Measurements from ENCODE around the gene AMIGO2.
A peak's percentile ranks its signal among the peaks of the same experiment; 100 is the strongest.
"Not testable (repeated sequence)": the region's sequence is repeated elsewhere in the genome, so short reads cannot be mapped to it uniquely, and the experiment has no call there.

Gene AMIGO2, protein sequence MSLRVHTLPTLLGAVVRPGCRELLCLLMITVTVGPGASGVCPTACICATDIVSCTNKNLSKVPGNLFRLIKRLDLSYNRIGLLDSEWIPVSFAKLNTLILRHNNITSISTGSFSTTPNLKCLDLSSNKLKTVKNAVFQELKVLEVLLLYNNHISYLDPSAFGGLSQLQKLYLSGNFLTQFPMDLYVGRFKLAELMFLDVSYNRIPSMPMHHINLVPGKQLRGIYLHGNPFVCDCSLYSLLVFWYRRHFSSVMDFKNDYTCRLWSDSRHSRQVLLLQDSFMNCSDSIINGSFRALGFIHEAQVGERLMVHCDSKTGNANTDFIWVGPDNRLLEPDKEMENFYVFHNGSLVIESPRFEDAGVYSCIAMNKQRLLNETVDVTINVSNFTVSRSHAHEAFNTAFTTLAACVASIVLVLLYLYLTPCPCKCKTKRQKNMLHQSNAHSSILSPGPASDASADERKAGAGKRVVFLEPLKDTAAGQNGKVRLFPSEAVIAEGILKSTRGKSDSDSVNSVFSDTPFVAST
- 41.4 to 61.0 reads per million in 2 donors for total RNA-seq

DNA sequence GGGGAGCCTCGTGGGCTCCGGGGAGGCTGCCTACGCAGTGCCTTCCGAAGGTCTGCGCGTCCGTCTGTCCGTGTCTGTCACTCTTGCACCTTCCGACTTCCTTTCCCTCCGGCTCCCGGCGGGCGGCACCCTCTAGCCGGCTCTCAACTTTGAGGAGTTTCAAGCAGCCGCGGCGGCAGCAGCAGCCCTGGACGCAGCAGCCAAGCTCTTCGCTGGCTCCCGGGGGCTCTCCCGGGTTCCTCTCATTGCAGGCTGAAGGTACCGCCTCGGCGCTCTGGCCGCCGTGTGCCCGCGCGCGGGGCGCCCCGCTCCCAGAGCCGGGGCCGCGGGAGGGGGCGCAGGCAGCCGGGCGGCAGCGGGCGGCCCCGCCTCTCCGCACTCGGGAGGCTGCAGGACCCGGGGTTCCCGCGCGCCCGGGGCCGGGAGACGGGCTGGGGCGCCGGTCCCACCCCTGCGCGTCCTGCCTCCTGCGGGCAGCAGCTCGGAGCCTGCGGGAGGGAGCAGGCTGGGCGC lies at the start of gene AMIGO2, which contains the start of gene PCED1B:
AMIGO2 (minus strand) TSS at position 492 of the 513 bp plus-strand sequence. CDS start 957 bp downstream, outside the sequence.
PCED1B (plus strand) TSS at position 154 of the 513 bp plus-strand sequence. CDS start 155,443 bp downstream, outside the sequence.
- DNase-seq: peak; percentile 43

DNA sequence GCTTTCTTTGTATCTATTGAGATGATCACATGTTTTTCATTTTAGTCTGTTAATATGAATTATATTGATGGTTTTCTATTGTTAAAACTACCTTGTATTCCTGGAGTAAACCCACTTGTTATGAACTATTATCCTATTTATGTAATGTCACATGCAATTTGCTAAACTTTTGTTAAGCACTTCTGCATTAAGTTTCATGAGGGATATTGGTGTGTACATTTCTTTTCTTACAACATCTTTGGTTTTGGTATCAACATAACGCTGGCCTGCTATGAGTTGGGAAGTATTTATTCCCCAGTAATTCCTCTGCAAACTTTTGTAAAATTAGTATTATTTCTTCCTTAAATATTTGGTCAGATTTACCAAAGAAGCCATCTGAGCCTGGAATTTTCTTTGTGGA lies 46.5 kb upstream of the AMIGO2 start:
- no peak for DNase-seq

DNA sequence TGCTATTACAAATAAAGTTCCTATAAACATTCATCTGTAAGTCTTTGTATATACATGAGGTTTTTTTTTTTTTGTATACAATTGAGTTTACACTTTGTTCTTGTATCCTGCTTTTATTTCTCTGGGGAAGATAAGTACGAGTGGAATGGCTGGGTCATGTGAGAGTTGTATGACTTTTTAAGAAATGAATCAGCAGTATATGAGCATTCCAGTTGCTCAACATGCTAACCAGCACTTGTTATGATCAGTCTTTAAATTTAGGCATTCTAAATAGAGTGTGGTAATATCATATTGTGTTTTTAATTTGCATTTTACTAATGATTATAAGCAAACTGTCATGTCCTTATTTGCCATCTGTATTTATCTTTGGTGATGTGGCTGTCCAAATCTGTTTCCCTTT lies 44.7 kb upstream of the AMIGO2 start:
- DNase-seq: no peak

DNA sequence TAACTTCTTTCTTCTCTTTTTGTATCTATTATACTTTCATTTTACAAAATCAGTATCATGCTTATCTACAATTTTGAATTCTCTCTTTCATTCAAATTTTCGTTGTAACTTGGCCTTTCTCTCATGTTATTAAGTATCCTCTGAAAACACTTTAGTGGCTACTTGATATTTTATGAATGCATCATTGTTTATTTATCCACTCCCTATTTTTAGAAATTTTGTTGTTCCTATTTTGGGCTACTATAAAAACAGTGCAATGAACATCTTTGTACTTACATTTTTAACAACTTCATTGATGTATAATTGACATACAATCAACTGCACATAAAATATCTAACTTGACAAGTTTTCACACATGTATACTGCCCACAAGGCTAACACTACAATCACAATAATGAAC lies 44.0 kb upstream of the AMIGO2 start:
- no peak for DNase-seq

DNA sequence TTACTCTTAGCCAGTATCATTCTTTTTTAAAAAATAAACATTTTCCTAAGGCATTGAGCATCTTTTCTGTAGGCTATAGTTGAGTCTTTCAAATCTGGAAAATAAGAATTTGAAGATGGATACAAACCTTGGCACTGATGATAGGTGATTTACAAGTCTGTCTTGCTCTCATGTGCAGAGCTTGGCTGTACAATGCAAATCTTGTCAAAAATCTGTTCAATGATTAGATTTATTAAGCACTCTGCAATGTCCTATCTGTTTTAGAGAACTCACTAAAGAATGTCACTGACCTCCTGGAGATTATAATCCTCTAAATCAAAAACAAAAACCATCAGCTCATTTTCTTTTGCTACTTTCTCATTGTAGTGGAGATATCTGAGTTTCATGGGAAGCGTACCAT lies 42.8 kb upstream of the AMIGO2 start:
- DNase-seq: no peak

DNA sequence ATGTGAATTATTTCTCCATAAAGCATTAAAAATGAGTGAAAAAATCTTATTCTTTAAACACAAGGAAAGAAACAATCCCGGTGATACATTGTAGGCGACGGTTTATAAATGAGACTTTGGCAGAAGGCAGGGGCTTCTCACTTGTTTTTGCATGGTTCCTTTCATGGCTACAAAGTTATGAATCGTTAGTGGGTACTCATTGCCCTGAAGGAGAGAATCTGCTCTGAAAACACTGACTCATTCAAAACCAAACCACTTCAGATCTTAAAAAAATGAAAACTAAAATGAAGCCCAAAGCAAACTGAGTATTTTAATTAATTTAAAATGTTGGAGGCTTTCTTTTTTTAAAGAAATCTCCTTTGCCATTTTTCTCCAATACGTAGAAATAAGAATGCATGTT lies 41.4 kb upstream of the AMIGO2 start:
- DNase-seq: no peak

DNA sequence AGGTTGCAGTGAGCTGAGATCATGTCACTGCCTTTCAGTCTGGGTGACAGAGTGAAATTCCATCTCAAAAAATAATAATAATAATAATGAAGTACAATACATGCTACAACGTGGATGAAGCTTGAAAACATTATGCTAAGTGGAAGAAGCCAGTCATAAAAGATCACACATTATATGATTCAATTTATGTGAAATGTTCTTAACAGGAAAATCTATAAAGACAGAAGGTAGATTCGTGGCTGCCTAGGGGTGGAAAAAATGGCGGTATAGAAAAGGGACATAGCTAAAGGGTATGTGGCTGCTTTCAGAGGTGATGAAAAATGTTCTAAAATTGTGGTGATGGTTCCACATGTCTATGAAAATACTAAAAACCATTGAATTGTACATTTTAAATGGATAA lies 41.0 kb upstream of the AMIGO2 start:
- DNase-seq: no peak

DNA sequence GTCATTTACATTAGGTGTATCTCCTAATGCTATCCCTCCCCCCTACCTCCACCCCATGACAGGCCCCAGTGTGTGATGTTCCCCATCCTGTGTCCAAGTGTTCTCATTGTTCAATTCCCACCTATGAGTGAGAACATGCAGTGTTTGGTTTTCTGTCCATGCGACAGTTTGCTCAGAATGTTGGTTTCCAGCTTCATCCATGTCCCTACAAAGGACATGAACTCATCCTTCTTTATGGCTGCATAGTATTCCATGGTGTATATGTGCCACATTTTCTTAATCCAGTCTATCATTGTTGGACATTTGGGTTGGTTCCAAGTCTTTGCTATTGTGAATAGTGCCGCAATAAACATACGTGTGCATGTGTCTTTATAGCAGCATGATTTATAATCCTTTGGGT lies 37.5 kb upstream of the AMIGO2 start:
- not testable (repeated sequence) for DNase-seq

DNA sequence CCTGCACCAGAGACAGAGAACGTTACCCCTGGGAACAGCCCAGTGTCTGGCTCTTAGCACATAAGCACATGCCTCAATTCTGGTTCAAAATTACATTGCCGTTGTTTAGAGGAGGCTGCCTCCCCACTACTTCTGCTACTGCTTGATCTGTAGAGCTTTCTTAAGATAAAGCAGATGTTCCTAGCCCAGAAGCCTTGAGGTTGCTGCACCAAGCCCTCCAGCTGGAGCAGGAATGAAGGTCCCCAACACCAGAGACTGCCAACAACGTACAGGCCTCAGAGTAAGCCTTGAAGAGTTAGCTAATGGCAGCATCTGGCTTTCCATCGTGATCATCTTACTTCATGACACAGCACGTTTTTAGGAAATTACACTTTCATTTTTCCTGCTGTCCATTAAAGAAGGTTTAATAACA lies 34.7 kb upstream of the AMIGO2 start:
- no peak for DNase-seq

DNA sequence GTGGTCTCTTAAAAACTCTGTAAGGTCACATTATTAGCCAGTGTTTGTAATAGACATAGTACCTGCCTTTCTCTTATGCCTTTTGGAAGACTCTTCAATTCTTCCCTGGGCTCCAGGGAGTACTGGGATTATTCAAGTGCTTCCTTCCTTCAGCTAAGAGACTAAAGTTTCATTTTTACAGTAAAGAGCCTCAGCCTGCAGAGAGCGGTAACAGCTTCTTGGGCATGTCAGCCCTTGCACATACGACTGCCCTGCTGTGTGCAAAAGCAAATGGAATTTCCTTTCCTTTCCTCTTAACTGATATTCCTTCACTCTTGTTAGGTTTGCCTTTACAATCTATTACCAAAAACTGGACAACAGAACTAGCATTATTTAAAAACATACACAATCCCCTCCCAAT lies 32.9 kb upstream of the AMIGO2 start:
- no peak for DNase-seq

DNA sequence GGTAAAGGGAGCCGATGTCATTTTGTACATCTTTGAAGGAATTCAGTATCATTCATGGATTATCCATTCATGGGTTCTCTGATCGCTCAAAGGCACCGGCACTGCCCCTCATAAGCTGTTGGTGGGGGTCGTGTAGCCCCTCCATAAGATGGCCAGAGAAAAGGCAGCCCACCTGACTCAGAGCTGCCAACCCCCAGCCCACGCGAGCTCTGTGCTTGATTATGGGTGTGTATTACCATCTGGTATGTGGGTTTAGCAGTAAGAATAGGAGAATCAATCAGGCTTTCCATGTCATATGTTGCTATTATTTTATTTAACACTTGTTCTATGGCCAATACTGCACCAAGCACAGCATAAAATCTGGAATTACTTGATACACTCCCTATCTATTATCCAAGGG lies 32.1 kb upstream of the AMIGO2 start:
- no peak for DNase-seq

DNA sequence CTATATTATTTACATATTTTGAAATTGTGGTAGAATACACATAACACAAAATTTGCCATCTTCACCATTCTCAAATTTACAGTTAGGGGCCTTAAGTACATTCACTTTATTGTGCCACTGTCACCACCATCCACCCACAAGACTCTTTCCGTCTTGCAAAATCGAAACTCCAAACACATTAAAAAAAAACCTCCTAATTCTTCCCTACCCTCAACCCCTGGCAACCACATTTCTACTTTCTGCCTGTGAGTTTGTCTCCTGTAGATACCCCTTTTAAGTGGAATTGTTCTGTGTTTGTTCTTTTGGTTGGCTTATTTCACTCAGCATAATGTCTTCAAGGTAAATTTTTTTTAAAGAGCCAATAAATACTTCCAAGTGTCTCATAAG lies 31.6 kb upstream of the AMIGO2 start:
- DNase-seq: no peak

DNA sequence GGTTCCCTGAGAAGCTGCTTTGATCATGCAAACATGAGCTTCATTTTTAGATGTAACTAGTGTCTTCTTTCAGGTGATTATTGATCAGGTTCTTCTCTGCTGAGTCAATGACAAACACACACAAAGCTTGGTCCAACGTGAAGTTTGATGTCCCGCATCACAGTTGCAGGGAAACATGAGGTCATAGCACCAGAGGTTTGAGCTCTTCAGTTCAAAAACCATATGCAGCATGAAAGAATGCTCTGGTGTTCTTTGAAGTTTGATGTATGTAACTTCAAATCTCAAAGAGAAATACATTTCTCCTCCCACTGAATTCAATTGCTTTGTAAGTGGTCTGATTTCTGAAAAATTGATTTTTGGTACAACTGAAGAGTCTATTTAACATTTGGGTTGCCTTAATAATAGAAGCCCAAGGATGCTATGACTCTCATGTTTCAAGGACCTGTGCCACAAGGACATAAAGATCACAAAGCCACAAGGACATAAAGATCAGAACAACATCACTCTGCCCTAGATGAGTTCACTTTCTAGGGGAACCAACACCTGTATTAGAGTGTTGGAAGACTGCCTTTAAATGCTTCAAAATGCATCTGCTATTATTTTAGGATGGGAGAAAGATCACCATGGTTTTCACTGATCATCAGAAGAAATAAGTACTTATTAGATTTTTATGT lies 31.1 kb upstream of the AMIGO2 start:
- no peak for DNase-seq

DNA sequence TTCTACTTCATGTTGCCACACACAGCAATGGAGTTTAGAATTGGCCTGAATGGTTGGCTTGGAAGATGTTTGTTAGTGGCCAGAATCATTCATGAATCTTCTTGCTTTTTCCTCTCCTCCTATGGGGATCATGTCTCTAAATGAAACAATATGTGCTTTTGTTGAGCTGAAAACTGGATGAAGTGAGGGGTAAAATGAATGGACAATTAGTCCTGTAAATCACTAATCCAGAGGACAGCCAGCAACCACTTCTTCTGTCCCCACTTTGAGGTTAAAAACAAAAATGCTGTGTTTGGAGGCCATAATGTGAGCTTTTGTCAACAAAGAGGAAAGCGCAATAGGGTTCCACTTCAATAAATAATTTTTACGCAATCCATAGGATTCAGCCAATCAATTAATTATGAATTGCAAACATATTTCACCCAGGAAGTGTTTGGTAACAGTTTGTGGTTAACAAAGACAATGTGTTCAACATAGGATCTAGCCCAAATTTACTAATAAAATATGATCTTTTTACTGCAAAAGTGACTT lies 30.3 kb upstream of the AMIGO2 start:
- DNase-seq: no peak

DNA sequence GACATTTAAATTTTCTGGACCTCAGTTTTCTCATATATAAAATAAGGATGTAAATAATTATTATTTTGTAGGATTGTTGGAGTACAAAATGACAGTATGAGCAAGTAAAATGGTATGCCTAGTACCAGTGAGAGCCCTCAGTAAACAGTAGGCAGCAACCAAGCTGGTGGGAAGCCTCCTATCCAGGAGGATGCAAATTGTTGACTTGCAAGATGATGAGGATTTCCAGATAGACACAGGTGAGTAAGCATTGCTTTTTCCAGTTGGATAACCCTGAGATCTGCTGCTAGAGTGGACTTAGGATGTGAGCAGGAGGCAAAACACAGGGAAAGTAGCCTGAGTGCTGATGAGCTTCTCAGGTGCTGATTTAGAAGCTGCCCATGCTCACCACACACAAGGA lies 28.2 kb upstream of the AMIGO2 start:
- no peak for DNase-seq

DNA sequence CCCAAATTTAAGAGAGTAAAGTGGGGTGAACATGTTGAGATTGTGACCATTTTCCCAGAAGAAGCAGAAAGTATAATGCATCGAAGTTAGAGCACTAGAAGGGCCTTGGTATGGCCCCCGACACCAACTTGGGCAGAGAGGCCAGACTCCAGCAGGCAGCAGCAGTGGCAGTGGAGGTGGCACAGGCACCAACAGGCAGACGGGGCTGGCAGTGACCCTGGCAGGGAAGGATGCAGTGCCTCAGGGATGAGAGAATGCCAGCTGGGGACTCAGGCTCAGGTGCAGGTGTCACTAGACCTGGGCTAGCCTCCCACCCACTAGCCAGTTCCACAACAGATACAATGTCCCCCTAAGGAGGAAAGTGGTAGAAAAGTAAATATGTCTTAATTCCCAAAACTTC lies 27.7 kb upstream of the AMIGO2 start:
- DNase-seq: no peak

DNA sequence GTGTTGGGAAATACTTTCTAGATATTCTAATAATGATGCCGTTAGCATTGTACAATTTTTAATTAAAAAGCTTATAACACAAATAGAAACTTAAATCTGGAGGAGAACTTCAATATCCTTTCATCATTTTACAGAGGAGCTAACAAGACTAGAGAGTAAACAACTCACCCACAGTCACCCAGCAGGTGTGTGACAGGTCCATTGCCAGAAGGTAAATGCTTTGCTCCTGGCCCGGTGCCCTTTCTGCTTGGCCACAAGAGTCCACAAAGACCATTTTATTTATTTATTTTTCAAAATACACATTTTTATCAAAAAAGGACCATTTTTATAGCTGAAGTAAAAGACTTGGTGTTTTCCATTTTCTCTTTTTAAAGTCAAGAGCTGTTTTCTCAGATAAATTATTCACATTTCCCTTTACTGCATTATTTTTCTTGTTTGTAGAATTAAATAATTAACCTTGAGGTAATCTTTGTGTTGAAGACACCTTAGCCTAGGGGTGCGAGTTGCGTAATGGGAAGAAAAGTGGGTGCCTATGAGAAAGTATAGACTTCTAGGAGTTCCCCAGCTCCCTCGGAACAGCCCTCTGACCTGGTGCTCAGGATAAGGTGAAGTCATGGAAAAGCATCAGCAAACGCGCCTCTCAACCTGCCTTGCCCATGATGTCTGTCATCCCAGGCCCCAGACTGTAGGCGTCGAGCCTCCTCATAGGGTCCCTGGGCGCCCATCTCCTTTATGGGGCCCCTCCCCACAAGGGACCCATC lies 26.3 kb upstream of the AMIGO2 start:
- DNase-seq: no peak

DNA sequence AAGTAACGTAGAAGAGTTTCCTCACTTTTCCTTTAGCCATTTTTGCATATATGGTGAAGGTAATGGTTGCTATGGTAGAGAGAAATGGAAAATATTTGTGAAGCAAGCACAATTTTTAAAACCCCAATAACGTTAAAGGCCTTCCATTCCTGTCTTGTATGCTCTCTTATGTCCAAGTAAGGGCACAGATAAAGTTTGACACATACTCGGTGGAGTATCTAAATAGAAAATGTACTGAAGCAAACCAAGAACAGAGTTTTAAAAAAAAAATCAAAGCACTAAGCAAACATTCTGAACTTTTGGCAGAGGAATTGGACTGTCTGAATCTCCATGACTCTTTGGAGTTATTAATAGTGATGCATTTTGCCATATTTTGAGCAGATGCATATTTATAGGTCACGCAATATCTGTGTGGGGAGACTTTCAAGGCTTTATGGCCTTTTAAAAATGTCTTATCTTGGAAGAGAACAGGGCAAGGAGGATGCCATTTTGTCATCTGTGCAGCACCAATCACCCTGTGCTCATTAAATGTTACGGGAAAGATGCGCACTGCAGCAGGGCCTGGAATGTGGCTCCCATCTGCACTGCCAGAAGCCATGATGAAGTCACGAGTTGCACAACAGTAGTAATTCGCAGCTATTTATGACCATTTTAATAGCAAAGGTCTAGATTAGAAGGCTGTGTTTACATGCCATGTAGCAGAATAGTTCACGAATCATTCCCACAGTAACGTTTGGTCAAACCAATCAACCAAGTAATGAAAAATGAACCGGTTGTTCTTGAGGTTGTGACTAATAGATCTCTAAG lies 23.3 kb upstream of the AMIGO2 start:
- DNase-seq: no peak

DNA sequence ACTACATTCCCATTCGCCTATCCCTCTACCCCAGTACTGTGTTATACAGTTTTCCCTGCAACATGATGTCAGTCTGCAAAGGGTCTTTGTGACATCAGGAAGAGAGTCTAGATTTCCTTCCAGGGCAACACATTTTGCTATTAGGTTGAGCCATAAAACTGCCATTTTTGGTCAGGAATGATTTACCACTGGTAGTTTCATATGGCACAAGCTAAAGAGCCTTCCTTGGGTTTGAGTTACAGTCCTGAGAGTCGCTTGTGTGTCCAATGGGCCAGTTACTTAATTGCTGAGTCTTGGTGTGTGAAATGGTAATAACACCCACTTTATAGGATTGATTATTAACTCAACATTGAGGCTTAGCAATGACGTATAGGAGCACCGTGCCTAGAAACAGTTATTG lies 22.6 kb upstream of the AMIGO2 start:
- DNase-seq: no peak

DNA sequence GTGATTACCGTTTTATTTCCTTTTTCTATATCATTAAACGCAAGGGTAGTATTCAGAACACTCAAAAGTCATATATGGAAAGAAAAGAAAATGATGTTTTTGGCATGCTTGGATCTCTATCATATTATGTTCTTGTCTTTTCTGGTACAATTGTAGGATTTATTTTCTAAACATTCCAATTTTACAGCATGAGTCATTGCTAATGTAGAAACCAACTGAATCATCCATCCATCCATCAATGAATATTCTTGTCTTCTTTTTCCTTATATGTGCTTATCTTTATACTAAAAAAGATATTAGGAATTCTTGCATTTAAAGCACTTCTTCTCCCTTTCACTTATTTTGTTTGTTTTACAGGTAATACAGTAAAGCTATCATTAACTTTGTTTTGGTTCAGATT lies 20.4 kb upstream of the AMIGO2 start:
- no peak for DNase-seq

DNA sequence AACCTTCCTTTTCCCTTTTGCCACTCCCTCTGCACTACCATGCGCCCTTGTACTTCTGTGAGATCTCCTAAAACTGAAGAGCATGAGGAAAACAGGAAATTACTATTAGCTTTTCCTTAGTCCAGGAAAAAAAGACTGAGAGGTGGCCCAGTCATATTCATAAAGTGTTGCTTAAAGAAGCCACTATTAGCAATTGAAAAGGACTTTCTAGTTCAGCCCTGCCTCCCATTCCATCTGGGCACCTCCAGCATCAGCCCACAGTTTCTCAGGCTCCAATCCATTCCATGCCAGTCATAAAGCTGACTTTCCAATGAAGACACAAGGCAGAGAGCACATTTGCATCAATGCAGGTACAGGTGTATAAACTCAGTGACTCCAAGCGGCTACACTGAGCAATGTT lies 19.9 kb upstream of the AMIGO2 start:
- no peak for DNase-seq

DNA sequence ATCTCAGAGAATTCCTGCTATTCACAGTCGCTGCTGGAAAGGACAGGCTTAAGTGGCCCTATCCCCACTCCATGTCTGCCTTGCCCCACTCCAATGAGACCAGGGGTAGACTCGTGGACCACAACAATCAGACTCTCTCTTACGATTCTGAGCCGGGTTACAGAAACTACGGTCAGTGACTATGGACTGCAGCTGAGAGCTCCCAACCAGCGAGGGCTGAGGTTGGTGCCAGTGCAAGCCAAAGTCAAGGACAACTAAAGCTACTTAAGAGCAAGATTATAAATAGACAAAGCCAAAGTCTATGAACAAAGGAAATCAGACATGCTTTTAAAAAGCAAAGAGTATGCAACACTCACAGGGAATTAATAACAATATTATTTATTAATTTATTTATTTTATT lies 18.3 kb upstream of the AMIGO2 start:
- DNase-seq: no peak

All from activated gamma-delta T cell (primary cell).